Motor neuron (in vitro differentiated cells): ENCODE results near the gene SNX4. TPM values are rescaled to one million over a fixed set of nuclear protein-coding genes. Genes with fewer than 3 reads are reported as not detected.
"Not testable (repeated sequence)": the region's sequence is repeated elsewhere in the genome, so short reads cannot be mapped to it uniquely, and the experiment has no call there.

Experiments used
- ATAC-seq, 8 experiments: fragments of 200-7000 bp; cut with Tn5 transposase; replicated peaks in 6 of 8; 2 replicates each; pipeline ENCODE4 v1.8.0; 2021; ENCODE audit warnings: mild to moderate bottlenecking in 8 of 8, moderate library complexity in 8 of 8
- H3K27ac ChIP-seq, 2 donors: fragments of 250-450 bp; sonication (Bioruptor Pico); 2 replicates each; pipeline ENCODE4 v1.9.0; 2021; ENCODE audit warnings: antibody characterized with exemption in 2 of 2, mild to moderate bottlenecking in 2 of 2, moderate library complexity in 1 of 2
- H3K4me1 ChIP-seq, 2 donors: fragments of 250-450 bp; sonication (Bioruptor Pico); replicated peaks in 1 of 2; 2 replicates each; pipeline ENCODE4 v1.6.1; 2021; ENCODE audit warnings: antibody characterized with exemption in 2 of 2, mild to moderate bottlenecking in 2 of 2, moderate library complexity in 1 of 2
- H3K4me3 ChIP-seq, 5 donors: fragments of 250-450 bp; sonication (Bioruptor Pico); 2 replicates each; pipeline ENCODE4 v1.9.0; 2021; ENCODE audit warnings: antibody characterized with exemption in 5 of 5, mild to moderate bottlenecking in 5 of 5, moderate library complexity in 4 of 5
- WGBS, 10 experiments: fragments of 450-650 bp; shearing (Covaris generic); methylation state at CpG; one replicate each; pipeline ENCODE4 v1.0.0; 2022; 5-methylcytosine and 5-hydroxymethylcytosine counted together
- in situ Hi-C, 9 experiments: fragments of 400-800 bp; cut with MboI; loops; one replicate each; pipeline ENCODE4 v1.15.0; 2021; ENCODE audit warnings: low sequenced_read_pairs in 9 of 9, low pct_unique_long_range_greater_than_20kb in 2 of 9; ENCODE audit not compliant: unreplicated experiment in 9 of 9
- total RNA-seq, 8 experiments: library from RNA; unstranded; fragments of 300-600 nt; gene quantifications; 2 replicates each; pipeline versions ENCODE4 v1.2.3 to v1.2.4, GENCODE V29; 2022

The SNX4 gene
- total RNA-seq, 8 experiments from 2014 or later = 15.2 to 55.2 (median 30.5) TPM

- Histone ChIP-seq H3K4me1 (no peaks in the 10 kb centered on the region), H3K4me3 (no peak overlapping the region), H3K27ac (no peak overlapping the region)
- ATAC-seq = no peak
- WGBS, 10 experiments = 84 to 100% (median 95%) methylated on average over 2 of the region's 2 CpGs; no CpG with 5 or more reads in 2 of the 10 experiments
- in situ Hi-C loops = no loop called here
Observed at GRCh38 chr3:125496701-125497100, 23.3 kb downstream of the SNX4 start.

GRCh38 chr3:125482406-125482805 lies 37.6 kb downstream of the SNX4 start:
- H3K27ac ChIP-seq = no peak overlapping the region
- in situ Hi-C loops = no loop called here
- 100% methylated on average over 1 of the region's 1 CpG; no CpG with 5 or more reads in 5 of the 10 experiments for WGBS, 10 experiments
- ATAC-seq = no peak
- no peaks in the 10 kb centered on the region for H3K4me1 ChIP-seq
- no peak overlapping the region for H3K4me3 ChIP-seq

GRCh38 chr3:125481786-125482185 lies 38.2 kb downstream of the SNX4 start:
- in situ Hi-C loops = no loop called here
- Histone ChIP-seq H3K4me3 (no peak overlapping the region), H3K27ac (no peak overlapping the region), H3K4me1 (no peaks in the 10 kb centered on the region)
- 40 to 100% (median 89%) methylated on average over 1 to 2 of the region's 2 CpGs; no CpG with 5 or more reads in 4 of the 10 experiments for WGBS, 10 experiments
- no peak for ATAC-seq

- ATAC-seq, H3K4me1 ChIP-seq, H3K27ac ChIP-seq, H3K4me3 ChIP-seq, in situ Hi-C loops: not testable (repeated sequence)
- 95 to 100% (median 97%) methylated on average over 1 to 8 of the region's 9 CpGs; no CpG with 5 or more reads in 6 of the 10 experiments for WGBS, 10 experiments
Observed at GRCh38 chr3:125481375-125481759, 38.6 kb downstream of the SNX4 start.

- in situ Hi-C loops = no loop called here
Observed at GRCh38 chr3:125480656-125481374, 39.2 kb downstream of the SNX4 start.

GRCh38 chr3:125479091-125479490 lies 40.9 kb downstream of the SNX4 start:
- in situ Hi-C loops = no loop called here
- Histone ChIP-seq H3K27ac (no peak overlapping the region), H3K4me1 (no peaks in the 10 kb centered on the region), H3K4me3 (no peak overlapping the region)
- no peak for ATAC-seq
- 83 to 100% (median 100%) methylated on average over 1 to 4 of the region's 4 CpGs; no CpG with 5 or more reads in 5 of the 10 experiments for WGBS, 10 experiments

More at GRCh38 chr3:125480656-125481374, 39.2 kb downstream of the SNX4 start:
- no peak overlapping the region for H3K4me3 ChIP-seq
- WGBS, 10 experiments = 29 to 100% (median 86%) methylated on average over 1 to 2 of the region's 2 CpGs; no CpG with 5 or more reads in 1 of the 10 experiments
- H3K4me1 ChIP-seq = no peaks in the 10 kb centered on the region
- peak in 2 of 8 experiments; percentile 39 to 57 for ATAC-seq
- no peak overlapping the region for H3K27ac ChIP-seq

GRCh38 chr3:125478326-125478725 lies 41.7 kb downstream of the SNX4 start:
- 20 to 100% (median 100%) methylated on average over 1 to 2 of the region's 2 CpGs; no CpG with 5 or more reads in 3 of the 10 experiments for WGBS, 10 experiments
- no peak for ATAC-seq
- Histone ChIP-seq H3K4me1 (no peaks in the 10 kb centered on the region), H3K4me3 (no peak overlapping the region), H3K27ac (no peak overlapping the region)
- in situ Hi-C loops = no loop called here

- Histone ChIP-seq H3K27ac (no peak overlapping the region), H3K4me3 (no peak overlapping the region), H3K4me1 (no peaks in the 10 kb centered on the region)
- WGBS, 10 experiments = 83 to 100% (median 89%) methylated on average over 1 of the region's 1 CpG; no CpG with 5 or more reads in 5 of the 10 experiments
- in situ Hi-C loops = no loop called here
- no peak for ATAC-seq
Observed at GRCh38 chr3:125477701-125478100, 42.3 kb downstream of the SNX4 start.

GRCh38 chr3:125470671-125471070 lies 49.3 kb downstream of the SNX4 start:
- 80 to 100% (median 96%) methylated on average over 1 of the region's 1 CpG; no CpG with 5 or more reads in 4 of the 10 experiments for WGBS, 10 experiments
- H3K27ac ChIP-seq = no peak overlapping the region
- H3K4me1 ChIP-seq = no peaks in the 10 kb centered on the region
- no peak for ATAC-seq
- H3K4me3 ChIP-seq = no peak overlapping the region
- in situ Hi-C loops = no loop called here

GRCh38 chr3:125462722-125463299 lies 57.2 kb downstream of the SNX4 start:
- H3K4me3 ChIP-seq = no peak overlapping the region
- no peaks in the 10 kb centered on the region for H3K4me1 ChIP-seq
- H3K27ac ChIP-seq = no peak overlapping the region
- in situ Hi-C loops = no loop called here
- no peak for ATAC-seq
- 94 to 100% (median 100%) methylated on average over 2 to 5 of the region's 5 CpGs; no CpG with 5 or more reads in 3 of the 10 experiments for WGBS, 10 experiments

- in situ Hi-C loops = no loop called here
- 86 to 100% (median 96%) methylated on average over 1 to 6 of the region's 6 CpGs; no CpG with 5 or more reads in 3 of the 10 experiments for WGBS, 10 experiments
- Histone ChIP-seq H3K4me3 (no peak overlapping the region), H3K27ac (no peak overlapping the region), H3K4me1 (no peaks in the 10 kb centered on the region)
- ATAC-seq = no peak
Observed at GRCh38 chr3:125461896-125462295, 58.1 kb downstream of the SNX4 start.

GRCh38 chr3:125460233-125460632 lies 59.8 kb downstream of the SNX4 start:
- H3K27ac ChIP-seq = no peak overlapping the region
- in situ Hi-C loops = no loop called here
- 71 to 100% (median 98%) methylated on average over 1 to 3 of the region's 3 CpGs for WGBS, 10 experiments

GRCh38 chr3:125443923-125444322 lies 76.1 kb downstream of the SNX4 start:
- Histone ChIP-seq H3K27ac (no peak overlapping the region), H3K4me3 (no peak overlapping the region), H3K4me1 (no peaks in the 10 kb centered on the region)
- 0 to 100% (median 83%) methylated on average over 1 of the region's 1 CpG; no CpG with 5 or more reads in 1 of the 10 experiments for WGBS, 10 experiments
- in situ Hi-C loops = loop anchor here in 5 of 9 experiments (25.0 kb wide), 6 partner anchors 407 to 707 kb away; partner anchors contain the start of genes MUC13 (in 2 of the 5) and UMPS (in 1 of the 5)
- ATAC-seq = peak in 1 of 8 experiments; percentile 20

More at GRCh38 chr3:125460233-125460632, 59.8 kb downstream of the SNX4 start:
- no peak for ATAC-seq
- H3K4me1 ChIP-seq = no peaks in the 10 kb centered on the region
- no peak overlapping the region for H3K4me3 ChIP-seq
